Thymus (tissue), 11 donors: Measurements from ENCODE around the gene CD82. TPM values are rescaled to one million over a fixed set of nuclear protein-coding genes. Genes with fewer than 3 reads are reported as not detected.
A peak's percentile ranks its signal among the peaks of the same experiment; 100 is the strongest.

Experiments
- DNase-seq, 9 donors: peaks; one replicate each; pipeline ENCODE4 v3.0.0-alpha.2; 2013; ENCODE audit warnings: low spot score in 9 of 9, low read depth in 6 of 9, missing footprints in 1 of 9
- H3K27ac ChIP-seq, 2 donors: one replicate each; pipeline ENCODE4 v1.5.1; 2013; ENCODE audit warnings: control low read depth in 1 of 2, low read depth in 1 of 2, low read length in 1 of 2, mild to moderate bottlenecking in 1 of 2, moderate library complexity in 1 of 2
- H3K27me3 ChIP-seq, 2 donors: one replicate each; pipeline ENCODE4 v1.5.1; 2013; ENCODE audit warnings: low read length in 1 of 2; ENCODE audit not compliant: control insufficient read depth in 2 of 2, insufficient read depth in 1 of 2
- H3K36me3 ChIP-seq, 2 donors: one replicate each; pipeline ENCODE4 v1.5.1; 2013; ENCODE audit warnings: low read length in 1 of 2, mild to moderate bottlenecking in 1 of 2, moderate library complexity in 1 of 2; ENCODE audit not compliant: control insufficient read depth in 2 of 2, insufficient read depth in 2 of 2
- H3K4me1 ChIP-seq, 2 donors: one replicate each; pipeline ENCODE4 v1.5.1; 2013; ENCODE audit warnings: low read length in 2 of 2; ENCODE audit not compliant: control insufficient read depth in 2 of 2, insufficient read depth in 2 of 2
- H3K4me3 ChIP-seq, 2 donors: one replicate each; pipeline ENCODE4 v1.5.1; 2013; ENCODE audit warnings: low read length in 2 of 2, control low read depth in 1 of 2, mild to moderate bottlenecking in 1 of 2
- H3K9me3 ChIP-seq, 2 donors: one replicate each; pipeline ENCODE4 v1.5.1; 2013; ENCODE audit warnings: low read length in 1 of 2, mild to moderate bottlenecking in 1 of 2; ENCODE audit not compliant: control insufficient read depth in 2 of 2, insufficient read depth in 1 of 2
- WGBS: extraction: QIAGEN DNeasy Blood & Tissue Kit; methylation state at CpG from one replicate; pipeline ENCODE4 v1.1.7; 2013; 5-methylcytosine and 5-hydroxymethylcytosine counted together
- polyA plus RNA-seq: library from polyadenylated mRNA; stranded (reverse); fragments of 200-250 nt; gene quantifications from one replicate; pipeline ENCODE4 v1.2.3, GENCODE V29; 2013
- total RNA-seq: library from RNA; stranded (reverse); fragments of 120-200 nt; gene quantifications from one replicate; pipeline ENCODE4 v1.2.4, GENCODE V29; 2013
- donor health status: healthy.

Gene CD82
- total and polyA plus RNA-seq, 2 donors: 34.8 to 34.9 TPM

DNA sequence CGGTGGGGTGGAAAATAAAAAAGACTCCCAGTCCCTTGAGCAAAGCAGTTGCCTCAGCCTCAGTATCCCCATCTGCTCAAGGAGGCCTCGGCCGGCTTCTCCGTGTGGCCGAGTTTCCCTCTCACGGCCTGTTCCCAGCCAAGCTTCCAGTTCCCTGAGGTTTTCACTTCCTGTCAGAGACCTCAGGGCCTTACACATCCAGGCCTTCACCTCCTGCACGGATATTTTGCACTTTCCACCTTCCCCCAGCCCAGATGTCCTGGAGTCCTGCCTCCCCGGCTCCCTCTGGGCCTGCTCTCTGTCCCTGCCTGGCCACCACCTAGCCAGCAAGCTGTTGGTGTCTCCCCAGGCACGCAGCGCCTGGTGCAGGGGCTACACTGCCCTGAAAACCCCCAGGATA lies 41.1 kb upstream of the CD82 start:
- no peak for DNase-seq
- Histone ChIP-seq H3K27ac (no peak overlapping the region), H3K36me3 (no peaks in the 10 kb centered on the region), H3K4me1 (no peaks in the 10 kb centered on the region), H3K4me3 (no peak overlapping the region), H3K9me3 (peaks cover 0 to 1% of the 10 kb centered on the region in 2 donors), H3K27me3 (peaks cover 4 to 33% of the 10 kb centered on the region in 2 donors)
- 95% methylated on average over 10 of the region's 10 CpGs for WGBS

DNA sequence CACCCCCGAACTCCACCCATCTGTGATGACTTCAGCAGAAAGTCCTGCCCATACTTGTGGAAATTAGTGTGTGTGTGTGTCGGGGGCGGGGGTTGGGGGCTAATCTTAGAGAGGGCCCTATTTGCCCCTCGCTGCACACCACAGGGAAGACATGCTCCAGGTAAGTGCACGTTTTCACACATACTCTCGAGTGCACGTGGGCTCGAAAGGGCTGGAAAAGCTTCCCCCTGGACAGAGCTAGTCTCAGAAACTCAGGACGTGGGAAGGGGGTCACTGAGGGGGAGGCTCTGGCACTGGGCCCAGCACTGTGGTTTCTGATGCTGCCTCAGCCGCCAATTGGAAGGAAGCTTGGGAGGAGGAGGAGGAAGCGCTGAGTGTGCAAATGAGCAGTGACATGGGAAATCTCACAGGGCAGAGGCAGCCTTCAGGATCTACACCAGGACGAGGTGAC lies 40.7 kb upstream of the CD82 start:
- Histone ChIP-seq H3K27me3 (peaks cover 4 to 28% of the 10 kb centered on the region in 2 donors), H3K36me3 (no peaks in the 10 kb centered on the region), H3K27ac (no peak overlapping the region), H3K4me1 (no peaks in the 10 kb centered on the region), H3K4me3 (no peak overlapping the region), H3K9me3 (peaks cover 0 to 1% of the 10 kb centered on the region in 2 donors)
- DNase-seq: no peak
- WGBS: 54% methylated on average over 12 of the region's 12 CpGs

DNA sequence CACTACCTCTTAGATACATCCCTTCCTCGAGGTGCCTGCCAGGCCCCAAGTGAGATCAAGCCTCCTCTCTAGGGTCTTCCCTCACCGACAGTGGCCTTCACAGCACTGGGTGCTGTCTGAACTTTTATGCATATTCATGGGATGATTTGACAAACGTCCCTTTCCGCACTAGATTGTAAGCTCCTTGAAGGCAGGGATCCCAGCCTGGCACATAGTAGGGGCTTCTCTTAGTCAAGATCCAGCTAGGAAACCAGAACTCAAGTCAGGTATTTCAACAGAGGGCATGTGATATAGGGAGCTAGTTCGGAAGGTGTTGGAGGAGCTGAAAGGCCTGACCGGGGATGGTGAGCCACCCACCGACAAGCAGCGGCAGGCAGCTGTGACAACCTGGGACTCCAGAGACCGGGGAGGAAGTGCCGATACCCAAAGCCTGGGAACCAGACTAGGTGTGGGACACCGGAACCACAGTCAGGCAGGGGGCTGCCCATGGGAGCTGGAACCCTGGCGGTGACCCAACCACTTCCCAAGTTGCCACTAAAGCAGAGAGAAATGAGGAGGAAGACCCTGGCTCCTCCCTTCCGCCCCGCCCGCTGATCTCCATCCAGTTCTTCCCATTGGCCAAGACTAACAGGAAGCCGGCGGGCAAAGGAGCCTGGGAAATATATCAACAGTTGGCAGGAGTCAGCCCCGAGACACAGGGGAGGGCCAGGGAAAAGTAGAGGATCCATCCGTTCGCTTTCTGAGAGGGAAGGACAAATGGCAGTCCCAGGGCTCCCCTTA lies 39.8 kb upstream of the CD82 start:
- DNase-seq: no peak

DNA sequence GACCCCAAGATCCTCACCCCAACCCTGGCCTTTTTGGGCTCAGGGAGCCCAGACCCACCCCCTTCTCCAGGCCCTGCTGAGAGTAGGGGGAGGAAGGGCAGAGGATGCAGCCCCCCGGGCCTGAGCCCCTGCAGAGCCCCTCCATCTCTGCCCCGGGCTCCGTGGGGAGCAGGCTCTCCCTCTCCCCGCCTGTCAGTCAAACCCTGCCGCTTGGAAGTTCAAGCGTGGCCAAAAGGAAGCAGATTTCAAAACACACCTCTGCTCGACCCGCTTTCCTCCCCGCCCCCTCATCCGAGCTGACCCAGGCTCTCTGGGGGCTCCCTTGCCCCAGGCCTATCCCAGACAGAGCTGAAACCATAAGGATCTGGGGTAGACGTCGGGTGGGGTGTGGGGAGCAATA lies 39.0 kb upstream of the CD82 start:
- peaks cover 0 to 1% of the 10 kb centered on the region in 2 donors for H3K9me3 ChIP-seq
- WGBS: 65% methylated on average over 12 of the region's 12 CpGs
- DNase-seq: no peak

More for the DNA sequence above, 39.8 kb upstream of the CD82 start:
- Histone ChIP-seq H3K4me1 (no peaks in the 10 kb centered on the region), H3K4me3 (no peak overlapping the region), H3K36me3 (no peaks in the 10 kb centered on the region), H3K27me3 (peaks cover 2 to 20% of the 10 kb centered on the region in 2 donors), H3K27ac (no peak overlapping the region), H3K9me3 (peaks cover 0 to 1% of the 10 kb centered on the region in 2 donors)
- 94% methylated on average over 20 of the region's 20 CpGs for WGBS

DNA sequence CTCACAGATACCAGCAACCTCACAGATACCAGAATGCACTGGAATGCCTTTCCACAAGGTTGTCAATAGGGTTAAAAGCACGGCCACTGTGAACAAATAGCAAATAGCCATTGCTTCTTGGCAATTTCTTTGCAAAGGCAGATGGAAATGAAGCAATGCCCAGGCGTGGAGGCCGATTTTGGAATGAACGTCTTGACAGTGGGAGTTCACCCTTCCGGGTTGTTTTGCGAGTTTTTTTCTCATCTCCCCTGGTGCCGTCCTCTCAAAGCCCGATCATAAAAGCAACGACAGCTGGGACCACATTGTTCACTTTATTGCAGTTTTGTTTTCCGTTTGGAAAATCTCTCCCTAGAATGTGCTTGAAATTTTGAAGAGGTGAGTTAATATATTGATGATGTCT lies 38.0 kb upstream of the CD82 start:
- DNase-seq: no peak
- no peaks in the 10 kb centered on the region for H3K4me1 ChIP-seq
- H3K36me3 ChIP-seq: no peaks in the 10 kb centered on the region
- H3K4me3 ChIP-seq: no peak overlapping the region
- H3K9me3 ChIP-seq: peaks cover 0 to 1% of the 10 kb centered on the region in 2 donors
- H3K27me3 ChIP-seq: peaks cover 0 to 9% of the 10 kb centered on the region in 2 donors
- WGBS: 95% methylated on average over 10 of the region's 10 CpGs
- no peak overlapping the region for H3K27ac ChIP-seq

More for the DNA sequence above, 39.0 kb upstream of the CD82 start:
- Histone ChIP-seq H3K36me3 (no peaks in the 10 kb centered on the region), H3K4me1 (no peaks in the 10 kb centered on the region), H3K4me3 (no peak overlapping the region), H3K27ac (no peak overlapping the region), H3K27me3 (peaks cover 0 to 12% of the 10 kb centered on the region in 2 donors)

DNA sequence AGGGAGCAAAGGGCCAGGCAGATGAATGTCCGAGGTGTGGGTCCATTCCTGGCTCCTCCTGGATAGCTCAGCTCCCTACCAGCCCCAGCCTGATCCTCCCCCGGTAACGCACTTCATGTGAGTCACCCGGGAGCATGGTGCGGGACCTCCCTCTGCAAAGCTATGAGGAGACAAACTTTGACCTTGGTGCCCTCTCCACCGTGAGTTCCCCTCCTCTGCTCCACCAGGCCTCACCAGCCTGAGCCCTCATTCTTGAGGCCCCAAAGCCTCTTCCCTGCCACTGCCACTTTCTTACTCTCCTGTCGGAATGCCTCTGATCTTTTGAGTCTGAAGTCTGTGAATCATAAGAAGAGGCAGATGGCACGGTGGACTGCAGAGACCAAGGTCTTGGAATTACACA lies 37.4 kb upstream of the CD82 start:
- Histone ChIP-seq H3K9me3 (peaks cover 0 to 1% of the 10 kb centered on the region in 2 donors), H3K36me3 (no peaks in the 10 kb centered on the region), H3K27me3 (peaks cover 0 to 5% of the 10 kb centered on the region in 2 donors), H3K4me3 (no peak overlapping the region), H3K27ac (no peak overlapping the region), H3K4me1 (no peaks in the 10 kb centered on the region)
- no peak for DNase-seq
- 94% methylated on average over 8 of the region's 8 CpGs for WGBS

DNA sequence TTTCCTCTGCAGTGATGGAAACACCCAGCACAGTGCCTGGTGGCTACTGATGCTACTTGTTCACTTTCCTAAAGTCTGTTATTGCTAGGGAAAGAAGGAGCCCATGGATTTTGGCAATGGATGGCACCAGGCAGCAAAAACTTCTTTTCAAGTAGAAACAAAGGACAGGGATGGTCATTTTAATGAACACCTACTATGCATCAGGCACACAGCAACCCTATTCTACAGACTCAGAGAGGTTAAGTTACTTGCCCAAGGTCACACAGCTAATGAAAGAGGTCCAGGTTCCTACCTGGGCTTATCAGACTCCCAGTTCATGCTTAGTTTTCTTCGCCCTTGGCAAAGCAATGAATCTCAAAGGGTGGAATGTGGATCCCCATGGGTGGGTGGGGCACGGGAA lies 36.9 kb upstream of the CD82 start:
- no peak for DNase-seq
- Histone ChIP-seq H3K27me3 (peaks cover 0 to 5% of the 10 kb centered on the region in 2 donors), H3K36me3 (no peaks in the 10 kb centered on the region), H3K27ac (no peak overlapping the region), H3K4me1 (no peaks in the 10 kb centered on the region), H3K9me3 (no peaks in the 10 kb centered on the region), H3K4me3 (no peak overlapping the region)
- 99% methylated on average over 2 of the region's 2 CpGs for WGBS

DNA sequence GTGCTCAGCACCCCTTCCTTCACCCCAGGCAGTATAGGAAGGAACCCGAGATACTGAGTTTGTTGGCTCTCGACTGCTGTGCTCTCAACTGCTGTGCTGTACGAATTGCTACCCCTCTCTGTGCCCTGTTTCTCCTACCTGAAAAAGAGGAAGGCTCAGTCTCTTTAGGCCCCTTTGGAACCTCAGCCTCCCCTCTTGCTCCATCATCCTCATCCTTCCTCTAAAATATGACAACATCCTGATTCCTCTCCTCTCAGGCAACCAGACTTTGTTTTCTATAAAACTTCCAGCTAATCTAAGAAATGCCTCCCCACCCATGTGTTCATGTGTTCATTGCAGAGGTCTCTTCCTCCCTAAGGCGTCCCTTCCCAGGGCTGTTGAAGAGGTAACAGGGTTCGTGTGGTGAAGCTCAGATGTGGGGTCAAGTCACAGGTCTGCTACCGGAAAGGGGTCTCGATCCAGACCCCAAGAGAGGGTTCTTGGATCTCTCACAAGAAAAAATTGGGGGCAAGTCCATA lies 35.5 kb upstream of the CD82 start:
- H3K36me3 ChIP-seq: no peaks in the 10 kb centered on the region
- H3K4me3 ChIP-seq: no peak overlapping the region
- no peaks in the 10 kb centered on the region for H3K9me3 ChIP-seq
- peaks cover 0 to 5% of the 10 kb centered on the region in 2 donors for H3K27me3 ChIP-seq
- H3K27ac ChIP-seq: no peak overlapping the region
- no peak for DNase-seq
- no peaks in the 10 kb centered on the region for H3K4me1 ChIP-seq
- 96% methylated on average over 7 of the region's 7 CpGs for WGBS

DNA sequence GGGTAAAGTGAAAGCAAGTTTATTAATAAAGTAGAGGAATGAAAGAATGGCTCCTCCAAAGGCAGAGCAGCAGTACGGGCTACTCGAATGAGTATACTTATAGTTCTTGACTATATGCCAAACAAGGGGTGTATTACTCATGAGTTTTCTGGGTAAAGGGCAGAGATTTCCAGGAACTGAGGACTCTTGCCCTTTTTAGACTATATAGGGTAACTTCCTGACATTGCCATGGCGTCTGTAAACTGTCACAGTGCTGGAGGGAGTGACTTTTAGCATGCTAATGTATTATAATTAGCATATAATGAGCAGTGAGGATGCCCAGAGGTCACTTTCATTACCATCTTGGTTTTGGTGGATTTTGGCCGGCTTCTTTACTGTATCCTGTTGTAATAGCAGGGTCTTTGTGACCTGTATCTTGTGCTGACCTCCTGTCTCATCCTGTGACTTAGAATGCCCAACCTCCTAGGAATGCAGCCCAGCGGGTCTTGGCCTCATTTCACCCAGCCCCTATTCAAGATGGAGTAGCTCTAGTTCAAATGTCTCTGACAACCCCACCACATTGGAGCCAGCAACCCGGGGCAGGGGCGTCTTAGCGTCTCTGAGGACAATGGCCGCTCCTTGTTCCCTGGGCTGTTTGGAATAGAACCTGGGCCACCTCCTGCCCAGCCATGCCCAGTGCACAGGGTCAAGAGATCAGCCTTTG lies 34.9 kb upstream of the CD82 start:
- DNase-seq: peak in 1 of 9 donors; percentile 10
- no peak overlapping the region for H3K27ac ChIP-seq
- H3K4me1 ChIP-seq: no peaks in the 10 kb centered on the region
- H3K27me3 ChIP-seq: peaks cover 0 to 8% of the 10 kb centered on the region in 2 donors
- WGBS: 71% methylated on average over 9 of the region's 9 CpGs
- no peaks in the 10 kb centered on the region for H3K36me3 ChIP-seq
- no peaks in the 10 kb centered on the region for H3K9me3 ChIP-seq
- no peak overlapping the region for H3K4me3 ChIP-seq
